Hypothalamus (tissue), 51 donors: ENCODE data around the gene IPPK.

Source experiments
- DNase-seq, 51 donors: peaks; one replicate each; lab custom pipeline; 2025; lab: John Stamatoyannopoulos, UW

The IPPK gene

GRCh38 chr9:92617195-92617813, 52.6 kb downstream of the IPPK start:
- no peak for DNase-seq

DNA sequence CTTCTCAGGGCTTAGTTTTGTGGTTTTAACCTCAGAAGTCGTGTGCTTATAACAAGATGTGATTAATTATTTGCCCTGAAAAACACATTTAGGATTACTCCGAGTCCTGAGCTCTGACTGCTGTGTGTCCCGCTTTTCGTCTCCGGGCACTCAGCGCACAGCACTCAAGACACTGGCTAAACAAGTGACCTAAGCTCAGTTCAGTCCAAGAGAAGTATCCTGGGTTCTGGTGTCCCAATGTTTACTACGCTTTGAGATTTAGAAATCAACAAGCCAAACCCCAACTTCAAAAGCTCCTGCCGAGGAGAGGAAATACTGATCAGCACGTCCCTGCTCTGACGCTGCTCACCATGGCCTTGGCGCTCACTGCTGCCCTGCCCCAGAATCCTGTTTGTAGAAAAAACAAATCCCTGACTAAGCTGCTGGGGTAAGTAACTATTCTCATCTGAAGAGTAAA, 53.2 kb downstream of the IPPK start:
- DNase-seq, result no peak

DNA sequence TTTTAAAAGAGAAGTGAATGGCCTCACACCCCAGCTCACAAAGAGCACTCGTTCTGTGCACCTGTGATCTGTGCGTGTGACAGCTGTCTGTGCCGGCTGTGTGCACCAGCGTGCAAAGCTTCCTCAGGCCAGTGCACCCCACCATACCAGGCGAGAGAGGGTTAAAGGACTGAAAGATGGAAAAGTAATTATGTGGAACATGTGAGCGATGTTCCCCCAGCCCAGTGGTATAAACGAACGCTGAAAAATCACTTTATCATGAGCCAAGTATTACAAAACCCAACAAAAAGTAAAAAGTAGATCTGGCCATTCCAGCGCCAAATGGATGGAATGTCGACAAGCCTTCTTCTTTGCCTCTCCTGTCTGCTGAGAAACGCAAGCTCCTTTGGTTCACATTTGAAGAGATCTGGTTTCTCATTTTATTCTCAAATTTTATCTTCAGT, 53.7 kb downstream of the IPPK start:
- DNase-seq, result no peak

GRCh38 chr9:92615790-92616189, 54.1 kb downstream of the IPPK start:
- no peak for DNase-seq

DNA sequence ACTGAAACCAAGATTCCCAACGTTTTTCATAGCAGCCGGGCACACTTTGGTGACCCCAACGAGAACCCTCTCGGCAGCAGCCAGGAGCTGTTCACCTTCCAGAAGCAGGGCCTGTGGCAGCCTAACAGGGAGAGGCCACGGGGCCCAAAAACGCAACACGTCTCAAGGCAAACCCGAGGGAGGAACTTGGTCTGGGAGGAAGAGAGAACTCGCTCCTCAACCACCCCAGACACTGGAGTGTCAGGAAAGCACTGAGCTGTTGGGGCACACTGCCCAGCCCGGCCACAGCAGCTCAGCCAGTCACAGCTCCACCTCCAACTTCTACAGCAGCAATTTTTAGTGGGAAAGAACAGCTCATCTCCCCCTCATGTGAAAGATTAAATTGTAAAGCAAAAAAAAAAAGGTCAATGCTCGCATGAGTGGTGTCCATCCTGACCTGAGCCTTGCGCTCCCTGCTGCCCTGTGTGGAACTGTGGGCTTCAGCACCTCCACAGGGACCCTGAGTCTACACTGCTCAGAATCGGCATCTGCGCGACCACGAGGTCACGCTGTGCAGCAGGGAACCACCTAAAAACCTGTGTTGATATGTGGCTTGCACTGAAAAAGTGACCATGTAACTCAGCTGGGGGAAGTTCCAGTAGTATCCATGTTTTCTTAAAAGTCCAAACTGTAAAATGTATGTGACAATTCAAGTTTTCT, 55.0 kb downstream of the IPPK start:
- peak in 6 of 51 donors; percentile 4 to 23 (median 10) for DNase-seq

DNA sequence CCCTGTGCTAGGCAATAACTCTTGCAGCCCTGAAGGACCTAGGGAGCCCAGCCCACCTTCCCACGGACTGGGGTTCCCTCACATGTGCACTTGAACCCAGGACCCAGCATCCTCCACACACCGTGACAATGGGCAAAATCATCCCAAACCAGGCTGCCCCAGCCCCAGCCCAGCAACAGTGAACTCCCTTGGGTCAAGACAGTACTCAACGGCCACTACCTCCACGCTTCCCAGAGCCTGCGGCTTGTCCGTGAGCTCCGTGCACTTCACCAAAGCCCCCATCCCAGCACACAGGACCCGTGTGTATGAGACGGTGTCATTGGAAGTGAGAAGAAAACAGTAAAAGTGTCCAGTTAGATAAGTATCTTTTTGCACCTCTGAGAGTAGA, 55.8 kb downstream of the IPPK start:
- no peak for DNase-seq

- DNase-seq, result no peak
Measured at GRCh38 chr9:92613268-92614122, 56.4 kb downstream of the IPPK start.

- DNase-seq, result no peak
Measured at GRCh38 chr9:92612816-92613215, 57.1 kb downstream of the IPPK start.

DNA sequence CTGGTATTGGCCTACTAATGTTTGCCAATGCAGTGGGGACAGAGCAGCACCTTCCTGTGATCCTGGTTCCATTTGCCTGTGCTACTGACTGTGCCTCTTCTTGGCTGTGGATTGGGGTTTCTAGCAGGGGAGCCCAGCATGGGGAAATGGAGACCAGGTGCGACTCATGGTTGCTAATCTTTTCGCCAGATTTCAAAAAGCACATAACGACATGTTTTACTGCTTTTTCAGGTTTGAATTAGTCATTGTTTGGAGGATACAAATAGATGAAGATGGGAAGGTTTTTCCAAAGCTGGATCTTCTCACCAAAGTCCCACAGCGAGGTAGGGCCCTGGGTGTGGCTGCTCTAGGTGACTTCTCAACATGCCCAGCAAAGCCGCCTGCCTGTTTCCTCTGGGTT, 57.6 kb downstream of the IPPK start:
- DNase-seq, result no peak

DNA sequence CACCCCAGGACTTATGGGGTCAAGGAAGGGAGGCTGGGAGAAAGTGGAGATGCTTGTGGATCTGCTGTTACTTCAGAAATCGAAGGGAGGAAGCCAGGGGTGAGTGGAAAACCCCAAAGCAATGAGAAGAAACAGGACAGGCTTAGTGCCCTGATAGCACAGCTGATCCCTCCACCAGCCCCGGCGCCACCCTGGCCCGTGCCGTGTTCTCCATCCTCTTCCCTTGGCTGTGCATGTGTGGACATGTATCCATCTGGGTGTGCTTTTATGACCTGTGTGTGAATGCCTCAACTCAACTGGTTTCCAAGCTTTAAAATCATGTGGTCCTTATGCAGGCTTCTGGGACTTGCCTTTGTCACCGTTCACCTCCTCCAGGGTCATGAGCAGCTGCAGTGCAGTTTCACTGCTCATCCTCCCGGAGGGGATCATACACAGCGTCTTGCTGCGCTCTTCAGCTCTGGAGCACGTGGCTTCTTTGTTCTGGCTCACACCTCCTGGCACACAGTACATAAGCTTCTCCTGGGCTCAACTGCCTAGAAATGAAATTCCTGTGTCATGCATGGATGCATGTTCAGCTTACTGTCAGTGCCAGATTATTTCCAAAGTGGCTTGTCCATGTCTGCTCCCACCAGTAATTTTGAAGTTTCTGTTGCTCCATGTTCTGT, 58.2 kb downstream of the IPPK start:
- no peak for DNase-seq

DNA sequence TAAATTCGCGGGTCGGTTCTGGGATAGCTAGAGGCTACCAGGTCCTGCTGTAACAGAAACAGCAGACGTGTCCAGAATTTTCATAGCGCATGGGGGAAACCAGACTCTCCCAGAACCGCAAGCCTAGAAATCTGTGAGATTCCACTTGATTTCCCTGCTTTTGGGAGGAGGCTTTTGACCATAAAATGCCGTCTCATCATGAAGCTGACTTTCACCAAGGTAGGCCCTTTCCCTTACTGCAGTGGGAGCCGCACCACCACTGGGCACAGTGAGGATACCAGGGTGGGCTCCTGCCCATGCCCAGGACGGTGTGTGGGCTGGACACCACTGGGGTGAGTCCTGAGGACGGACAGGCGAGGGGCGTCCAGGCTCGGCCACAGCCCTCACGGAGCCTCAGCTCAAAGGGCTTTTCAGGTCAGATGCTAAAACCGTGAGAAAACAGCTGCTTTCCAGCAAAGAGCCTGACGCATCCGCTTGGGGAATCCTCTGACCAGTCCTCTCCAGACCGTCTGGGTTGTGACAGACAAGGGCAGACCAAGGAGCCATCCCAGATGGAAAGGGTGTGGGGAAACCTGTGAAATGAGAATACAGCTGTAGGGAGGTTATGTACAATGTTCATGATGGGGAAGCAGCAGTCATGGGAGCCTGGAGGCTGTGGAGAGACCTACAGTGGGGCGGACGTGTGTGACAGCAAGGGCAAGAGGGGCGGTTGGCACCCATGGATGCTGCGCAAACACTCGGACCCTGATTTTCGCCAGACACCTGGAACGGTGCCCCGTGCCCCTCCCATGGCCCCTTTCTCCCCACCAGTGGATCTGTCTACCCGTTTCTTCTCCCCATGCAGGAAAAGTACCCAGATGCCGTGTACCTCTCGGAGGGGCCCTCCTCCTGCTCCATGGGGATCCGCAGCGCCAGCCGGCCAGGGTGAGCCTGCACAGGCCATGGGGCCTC, 59.2 kb downstream of the IPPK start:
- no peak for DNase-seq

DNA sequence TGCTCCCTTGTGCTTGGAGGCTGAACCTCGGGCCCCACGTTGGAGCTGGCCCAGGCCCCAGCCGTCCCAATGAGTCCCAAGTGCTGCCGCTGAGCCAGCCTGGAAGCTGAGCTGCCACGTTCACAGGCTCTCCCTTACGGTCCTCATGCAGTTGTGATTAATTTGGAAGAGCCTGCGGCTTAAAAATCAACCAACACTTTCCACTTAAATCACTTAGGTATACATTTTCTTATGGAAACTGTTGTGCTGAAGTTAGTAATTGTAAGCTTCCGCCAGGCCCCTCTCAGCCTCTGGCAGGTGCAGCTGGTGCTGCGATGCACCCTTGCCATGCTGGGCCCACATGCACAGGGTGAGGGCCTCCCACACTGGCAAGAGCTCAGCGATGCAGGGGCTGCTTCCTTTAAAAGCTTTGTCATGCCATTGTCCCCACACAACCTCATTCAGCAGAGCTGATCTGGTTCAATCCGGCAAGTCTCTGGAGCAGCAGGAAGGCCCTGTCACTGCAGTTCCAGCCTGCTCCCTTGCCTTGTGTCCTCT, 61.0 kb downstream of the IPPK start:
- DNase-seq, result peak in 20 of 51 donors; percentile 9 to 47 (median 28)

GRCh38 chr9:92608241-92608908, 61.6 kb downstream of the IPPK start:
- no peak for DNase-seq

DNA sequence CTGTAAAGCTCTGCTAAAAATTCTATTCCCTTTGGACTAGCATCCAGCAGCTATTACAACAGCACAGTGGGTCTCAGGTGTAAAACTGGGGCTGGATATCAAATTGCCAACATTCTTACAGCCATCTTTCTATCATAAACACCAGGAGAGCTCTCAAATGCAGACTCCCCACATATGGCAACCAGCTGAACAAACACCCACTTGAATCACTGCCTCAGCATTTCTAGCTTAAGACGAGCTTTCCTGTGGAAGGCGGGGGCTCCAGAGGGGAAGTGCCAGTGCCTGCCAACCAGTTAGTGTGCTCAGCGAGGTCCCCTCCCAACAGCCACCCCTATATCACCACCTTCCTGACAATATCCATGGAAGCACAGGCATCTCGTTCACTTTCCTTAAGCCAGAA, 62.2 kb downstream of the IPPK start:
- DNase-seq, result peak in 1 of 51 donors; percentile 4

GRCh38 chr9:92607088-92607487, 62.8 kb downstream of the IPPK start:
- DNase-seq, result no peak

DNA sequence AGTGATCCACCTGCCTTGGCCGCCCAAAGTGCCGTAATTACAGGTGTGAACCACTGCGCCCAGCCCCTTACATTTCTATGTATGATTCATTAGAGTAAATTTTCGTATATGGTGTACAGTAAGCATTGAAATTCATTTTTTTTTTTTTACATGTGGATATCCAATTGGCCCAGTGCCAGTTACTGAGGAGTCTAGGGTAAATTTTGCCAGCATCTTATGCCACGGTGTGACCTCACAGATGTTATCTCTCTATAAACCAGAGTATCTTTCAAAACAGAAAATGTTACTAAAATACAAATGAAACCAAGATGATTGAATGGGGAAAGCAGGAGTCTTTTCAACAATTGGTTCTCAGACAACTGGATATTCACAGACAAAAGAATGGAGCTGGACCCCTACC, 64.7 kb downstream of the IPPK start:
- DNase-seq, result no peak

GRCh38 chr9:92603990-92604389, 65.9 kb downstream of the IPPK start:
- no peak for DNase-seq

- DNase-seq, result no peak
Measured at GRCh38 chr9:92603100-92603499, 66.8 kb downstream of the IPPK start.

- DNase-seq, result no peak
Measured at GRCh38 chr9:92602413-92602812, 67.5 kb downstream of the IPPK start.
